ENCODE data around the gene FOXJ3. TPM values are rescaled to one million over a fixed set of nuclear protein-coding genes. Genes with fewer than 3 reads are reported as not detected.
"Not testable (repeated sequence)": the region's sequence is repeated elsewhere in the genome, so short reads cannot be mapped to it uniquely, and the experiment has no call there.

FOXJ3 gene
- total RNA-seq, 1 experiment from 2014 or later, result 27.9 TPM

DNA sequence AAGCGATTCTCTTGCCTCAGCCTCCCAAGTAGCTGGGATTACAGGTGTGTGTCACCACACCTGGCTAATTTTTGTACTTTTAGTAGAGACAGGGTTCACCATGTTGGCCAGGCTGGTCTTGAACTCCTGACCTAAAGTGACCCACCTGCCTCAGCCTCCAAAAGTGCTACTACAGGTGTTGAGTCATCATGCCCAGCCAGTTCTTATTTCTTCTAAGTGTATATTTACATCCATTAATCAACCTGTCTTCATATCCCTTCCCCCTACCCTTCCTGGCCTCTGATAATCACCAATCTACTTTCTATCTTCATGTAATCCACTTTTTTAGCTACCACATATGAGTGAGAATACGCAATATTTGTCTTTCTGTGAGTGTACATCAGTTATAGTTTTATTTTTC lies 128.1 kb downstream of the FOXJ3 start:
- H3K27ac ChIP-seq; H3K9me3 ChIP-seq (replicated peaks); H3K36me3 ChIP-seq; H3K27me3 ChIP-seq (replicated peaks); H3K4me3 ChIP-seq; DNase-seq (ENCODE audit: low read depth in 1 of 2, low spot score in 2 of 2); H3K4me1 ChIP-seq (replicated peaks): not testable (repeated sequence)

DNA sequence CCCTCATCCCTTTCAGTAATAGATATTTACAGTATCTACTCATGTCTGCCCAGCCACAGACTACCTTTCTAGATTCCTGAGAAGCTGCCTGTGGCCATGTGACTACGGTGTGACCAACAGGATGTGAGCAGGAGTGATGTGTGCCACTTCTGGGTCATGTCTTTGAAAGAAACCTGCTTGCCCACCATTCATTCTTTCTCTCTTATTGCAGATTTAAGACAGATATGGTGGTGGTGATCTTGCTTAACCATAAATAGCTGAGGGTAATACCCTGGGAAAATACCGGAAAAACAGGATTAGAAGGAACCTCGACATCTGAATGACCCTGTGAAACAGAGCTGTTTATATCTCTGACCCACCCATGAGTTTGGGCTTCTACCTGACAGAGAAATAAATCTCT lies 128.9 kb downstream of the FOXJ3 start:
- no peak for DNase-seq (ENCODE audit: low read depth in 1 of 2, low spot score in 2 of 2)
- Histone ChIP-seq H3K36me3 (peaks cover 5% of the 10 kb centered on the region), H3K4me1 (replicated peaks) (no peaks in the 10 kb centered on the region), H3K27ac (no peak overlapping the region), H3K27me3 (replicated peaks) (no peaks in the 10 kb centered on the region), H3K4me3 (no peak overlapping the region), H3K9me3 (replicated peaks) (no peaks in the 10 kb centered on the region)

DNA sequence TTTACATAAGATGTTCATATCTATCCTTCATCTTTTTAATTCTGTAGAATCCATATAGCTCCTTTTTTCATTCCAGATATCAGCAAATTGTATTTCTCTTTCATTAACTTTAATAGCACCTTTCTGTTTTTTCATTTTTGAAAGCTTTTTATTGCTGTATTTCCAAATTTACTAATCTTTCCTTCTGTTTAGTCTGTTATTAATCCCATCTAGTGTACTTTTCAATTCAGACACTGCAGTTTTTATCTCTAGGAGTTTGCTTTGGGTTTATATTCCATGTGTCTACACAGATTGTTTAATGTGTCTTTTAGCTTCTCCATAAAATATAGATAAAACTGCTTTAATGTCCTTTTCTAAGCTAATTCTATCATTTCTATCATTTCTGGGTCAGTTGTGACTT lies 133.0 kb downstream of the FOXJ3 start:
- no peak for DNase-seq (ENCODE audit: low read depth in 1 of 2, low spot score in 2 of 2)
- H3K27me3 ChIP-seq (replicated peaks), result no peaks in the 10 kb centered on the region
- peaks cover 21% of the 10 kb centered on the region for H3K36me3 ChIP-seq
- H3K4me1 ChIP-seq (replicated peaks), result no peaks in the 10 kb centered on the region
- H3K4me3 ChIP-seq, result no peak overlapping the region
- H3K9me3 ChIP-seq (replicated peaks), result no peaks in the 10 kb centered on the region
- no peak overlapping the region for H3K27ac ChIP-seq

DNA sequence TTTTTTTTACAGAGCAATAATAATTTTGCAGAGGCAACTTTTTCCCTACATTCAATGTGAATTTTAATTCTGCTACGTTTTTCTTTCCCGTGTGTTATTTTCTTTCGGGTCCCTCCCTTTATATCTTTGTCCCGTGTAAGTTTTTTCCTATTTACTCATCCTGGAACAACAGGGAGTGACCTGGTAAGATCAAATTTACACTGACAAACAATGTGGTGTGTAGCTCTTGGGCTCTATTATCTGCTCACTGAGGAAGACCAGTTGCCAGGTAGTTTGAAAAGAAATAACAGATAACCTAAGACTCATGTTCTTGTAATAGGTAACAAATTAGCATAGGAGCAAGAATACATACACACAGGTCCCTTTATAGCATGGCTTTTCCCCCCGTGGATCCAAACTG lies 136.8 kb downstream of the FOXJ3 start:
- Histone ChIP-seq H3K27me3 (replicated peaks) (no peaks in the 10 kb centered on the region), H3K27ac (no peak overlapping the region), H3K4me3 (no peak overlapping the region), H3K9me3 (replicated peaks) (no peaks in the 10 kb centered on the region), H3K36me3 (peaks cover 52% of the 10 kb centered on the region), H3K4me1 (replicated peaks) (no peaks in the 10 kb centered on the region)
- no peak for DNase-seq (ENCODE audit: low read depth in 1 of 2, low spot score in 2 of 2)

DNA sequence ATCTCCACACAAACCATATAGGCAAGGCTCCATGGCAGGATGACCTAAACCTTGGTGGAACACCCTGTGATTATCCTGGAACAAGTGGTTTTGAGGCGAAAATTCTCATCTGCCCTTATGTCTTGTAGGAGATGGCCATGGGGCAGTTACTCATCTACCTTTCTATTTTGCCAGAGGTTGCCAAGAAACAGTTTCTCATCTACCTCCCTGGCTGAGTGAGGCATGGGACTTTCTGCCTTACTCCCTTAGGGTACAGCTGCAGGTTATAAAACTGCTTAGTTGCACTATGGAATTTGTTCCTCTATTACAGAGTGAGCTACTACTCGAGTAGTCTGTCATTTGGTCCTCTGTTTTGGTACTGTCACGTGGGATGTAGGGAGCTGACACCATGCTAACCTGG lies 139.2 kb downstream of the FOXJ3 start:
- H3K27me3 ChIP-seq (replicated peaks), result no peaks in the 10 kb centered on the region
- no peak for DNase-seq (ENCODE audit: low read depth in 1 of 2, low spot score in 2 of 2)
- peaks cover 60% of the 10 kb centered on the region for H3K36me3 ChIP-seq
- no peak overlapping the region for H3K4me3 ChIP-seq
- H3K4me1 ChIP-seq (replicated peaks), result no peaks in the 10 kb centered on the region
- no peak overlapping the region for H3K27ac ChIP-seq
- H3K9me3 ChIP-seq (replicated peaks), result no peaks in the 10 kb centered on the region

DNA sequence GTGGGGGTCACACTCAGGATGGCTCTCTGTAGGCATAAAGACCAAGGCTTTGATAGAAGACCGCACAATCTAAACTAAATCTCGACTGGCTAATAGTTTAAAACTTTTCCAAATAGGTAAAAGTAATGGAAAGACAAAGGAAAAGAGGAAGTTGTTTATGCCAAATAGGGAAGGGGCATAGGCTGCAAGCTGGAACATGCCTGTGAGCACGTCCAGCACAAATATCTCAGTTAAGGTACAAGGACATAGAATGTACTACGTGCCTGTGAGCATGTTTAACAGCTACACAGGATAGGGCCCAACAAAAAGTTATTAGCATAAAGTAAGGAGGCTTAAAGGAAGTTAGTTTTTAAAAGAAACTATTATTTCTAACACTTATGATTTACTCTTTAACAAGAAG lies 142.9 kb downstream of the FOXJ3 start:
- DNase-seq (ENCODE audit: low read depth in 1 of 2, low spot score in 2 of 2), result no peak
- no peak overlapping the region for H3K4me3 ChIP-seq
- H3K4me1 ChIP-seq (replicated peaks), result no peaks in the 10 kb centered on the region
- peaks cover 78% of the 10 kb centered on the region for H3K36me3 ChIP-seq
- H3K9me3 ChIP-seq (replicated peaks), result no peaks in the 10 kb centered on the region
- no peaks in the 10 kb centered on the region for H3K27me3 ChIP-seq (replicated peaks)
- no peak overlapping the region for H3K27ac ChIP-seq

DNA sequence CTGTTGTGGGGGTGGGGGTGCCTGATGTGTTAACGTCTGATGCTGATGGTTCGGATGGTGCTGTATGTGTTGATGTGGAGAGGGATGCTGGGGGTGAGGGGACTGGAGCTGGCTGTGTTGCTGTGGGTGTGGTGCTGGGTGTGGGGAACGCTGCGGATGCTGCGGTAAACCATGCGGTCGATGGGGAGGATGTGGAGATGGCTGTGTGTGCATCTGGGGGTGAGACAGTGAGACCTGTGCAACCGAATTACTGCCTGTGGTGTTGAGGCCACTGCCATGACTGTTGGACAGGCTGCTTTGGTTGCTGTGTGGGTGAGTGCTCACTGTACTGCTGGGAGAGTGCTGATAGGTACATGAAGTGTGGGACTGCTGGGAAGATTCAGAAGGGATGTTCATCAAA lies 143.7 kb downstream of the FOXJ3 start:
- H3K4me1 ChIP-seq (replicated peaks), result peaks cover 7% of the 10 kb centered on the region
- no peak overlapping the region for H3K4me3 ChIP-seq
- H3K27ac ChIP-seq, result no peak overlapping the region
- no peak for DNase-seq (ENCODE audit: low read depth in 1 of 2, low spot score in 2 of 2)
- H3K9me3 ChIP-seq (replicated peaks), result no peaks in the 10 kb centered on the region
- H3K36me3 ChIP-seq, result peaks cover 73% of the 10 kb centered on the region
- no peaks in the 10 kb centered on the region for H3K27me3 ChIP-seq (replicated peaks)

DNA sequence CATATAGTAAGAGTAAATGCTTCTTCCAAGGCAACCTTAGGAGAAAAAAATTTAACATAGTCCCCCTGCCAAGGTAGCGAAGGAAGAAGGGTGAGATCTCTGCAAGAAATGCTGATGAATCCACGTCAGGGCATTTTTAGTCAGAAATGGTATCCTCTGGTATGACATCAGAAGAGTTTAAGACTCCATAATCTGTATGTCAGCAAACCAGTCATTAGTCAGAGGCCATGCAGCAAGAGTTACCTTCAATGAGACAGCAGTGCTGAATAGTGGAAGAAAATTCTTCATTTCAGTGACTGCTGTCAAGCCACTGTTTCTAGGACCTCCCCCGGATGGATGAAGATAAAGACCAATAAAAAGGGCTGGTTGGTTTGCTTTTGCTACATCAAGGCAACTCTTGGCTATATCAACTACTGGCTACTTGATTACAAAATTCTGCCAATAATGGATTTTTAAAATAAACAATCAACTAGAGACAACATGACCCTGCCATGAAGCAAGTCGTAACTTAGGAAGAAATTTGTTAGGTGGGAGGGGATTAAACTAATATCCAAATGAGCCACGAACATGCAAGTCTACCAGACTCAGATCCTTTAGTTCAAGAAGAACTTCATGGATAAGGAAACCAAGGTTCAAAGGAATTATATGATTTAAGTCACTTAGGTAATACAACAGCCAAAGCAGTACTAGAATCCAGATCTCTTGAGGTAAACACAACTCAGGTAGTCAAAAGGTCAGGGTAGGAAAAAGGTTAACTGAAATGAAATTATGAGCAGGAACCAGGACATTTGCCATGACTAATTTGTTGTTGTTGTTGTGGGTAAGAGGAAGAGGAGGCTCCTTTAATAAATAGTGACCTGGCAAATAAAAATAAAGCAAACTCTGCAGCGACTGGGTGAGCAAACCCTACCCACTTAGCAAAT lies 144.8 kb downstream of the FOXJ3 start:
- H3K27ac ChIP-seq, result no peak overlapping the region
- no peak for DNase-seq (ENCODE audit: low read depth in 1 of 2, low spot score in 2 of 2)

DNA sequence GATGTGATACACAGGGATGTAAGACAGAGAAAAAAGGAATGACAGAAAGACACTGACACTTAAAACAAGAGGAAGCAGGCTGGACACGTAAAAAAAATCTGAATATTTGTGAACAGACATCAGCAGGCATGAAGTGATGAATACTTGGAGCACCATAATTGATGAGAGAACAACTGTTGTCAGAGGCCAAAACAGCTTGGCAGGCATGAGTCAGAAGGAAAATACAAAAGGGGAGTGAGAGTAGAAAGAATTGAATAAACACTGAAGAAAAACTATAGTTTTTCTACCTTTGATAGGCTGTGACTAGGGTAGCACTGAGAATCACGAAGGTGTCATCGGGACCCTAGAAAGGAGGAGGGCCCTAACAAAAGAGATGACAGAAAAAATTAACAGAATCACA lies 148.9 kb downstream of the FOXJ3 start:
- Histone ChIP-seq H3K27me3 (replicated peaks) (no peaks in the 10 kb centered on the region), H3K9me3 (replicated peaks) (no peaks in the 10 kb centered on the region), H3K4me1 (replicated peaks) (peaks cover 14% of the 10 kb centered on the region), H3K4me3 (no peak overlapping the region), H3K27ac (no peak overlapping the region), H3K36me3 (peaks cover 58% of the 10 kb centered on the region)
- peak in 1 of 2 experiments; percentile 40 for DNase-seq (ENCODE audit: low read depth in 1 of 2, low spot score in 2 of 2)

More for the DNA sequence above, 144.8 kb downstream of the FOXJ3 start:
- Histone ChIP-seq H3K9me3 (replicated peaks) (no peaks in the 10 kb centered on the region), H3K36me3 (peaks cover 71% of the 10 kb centered on the region), H3K27me3 (replicated peaks) (no peaks in the 10 kb centered on the region), H3K4me3 (no peak overlapping the region), H3K4me1 (replicated peaks) (peaks cover 14% of the 10 kb centered on the region)

DNA sequence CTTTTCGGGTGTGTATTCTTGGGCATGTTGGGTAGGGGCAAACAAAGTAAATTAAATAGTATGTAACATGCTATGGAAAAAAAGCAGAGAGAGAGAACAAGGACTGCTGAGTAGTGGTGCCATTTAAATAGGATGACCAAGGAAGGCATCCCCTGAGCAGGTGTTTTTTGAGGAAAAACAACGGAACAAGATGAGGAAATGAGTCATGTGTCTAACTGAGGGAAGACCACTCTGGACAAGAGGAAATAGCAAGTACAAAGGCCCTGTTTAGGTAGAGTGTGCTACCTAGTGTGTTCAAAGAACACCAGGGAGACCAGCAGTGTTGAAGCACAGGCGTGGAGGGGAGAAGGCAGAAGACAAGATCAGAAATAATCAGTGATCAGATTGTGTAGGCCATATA lies 150.4 kb downstream of the FOXJ3 start:
- no peaks in the 10 kb centered on the region for H3K9me3 ChIP-seq (replicated peaks)
- no peak overlapping the region for H3K4me3 ChIP-seq
- no peak for DNase-seq (ENCODE audit: low read depth in 1 of 2, low spot score in 2 of 2)
- peaks cover 57% of the 10 kb centered on the region for H3K36me3 ChIP-seq
- no peak overlapping the region for H3K27ac ChIP-seq
- peaks cover 14% of the 10 kb centered on the region for H3K4me1 ChIP-seq (replicated peaks)
- no peaks in the 10 kb centered on the region for H3K27me3 ChIP-seq (replicated peaks)

DNA sequence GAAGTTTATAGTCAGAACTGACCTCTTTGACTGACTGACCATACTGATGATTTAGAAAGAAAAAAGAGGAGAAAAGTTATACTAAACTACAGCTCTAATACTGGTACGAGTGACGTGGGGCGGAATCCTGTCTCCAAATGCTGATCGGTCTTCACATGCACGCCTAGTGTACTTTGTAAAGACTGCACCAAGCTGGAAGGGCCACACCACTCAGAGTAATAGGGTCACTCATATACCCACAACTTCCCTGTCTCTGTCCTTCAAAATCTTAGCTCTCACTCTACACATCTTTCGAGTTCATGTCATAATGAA lies 151.1 kb downstream of the FOXJ3 start:
- Histone ChIP-seq H3K4me1 (replicated peaks) (peaks cover 14% of the 10 kb centered on the region), H3K27ac (no peak overlapping the region), H3K27me3 (replicated peaks) (no peaks in the 10 kb centered on the region), H3K4me3 (no peak overlapping the region), H3K9me3 (replicated peaks) (no peaks in the 10 kb centered on the region), H3K36me3 (peaks cover 53% of the 10 kb centered on the region)
- no peak for DNase-seq (ENCODE audit: low read depth in 1 of 2, low spot score in 2 of 2)

DNA sequence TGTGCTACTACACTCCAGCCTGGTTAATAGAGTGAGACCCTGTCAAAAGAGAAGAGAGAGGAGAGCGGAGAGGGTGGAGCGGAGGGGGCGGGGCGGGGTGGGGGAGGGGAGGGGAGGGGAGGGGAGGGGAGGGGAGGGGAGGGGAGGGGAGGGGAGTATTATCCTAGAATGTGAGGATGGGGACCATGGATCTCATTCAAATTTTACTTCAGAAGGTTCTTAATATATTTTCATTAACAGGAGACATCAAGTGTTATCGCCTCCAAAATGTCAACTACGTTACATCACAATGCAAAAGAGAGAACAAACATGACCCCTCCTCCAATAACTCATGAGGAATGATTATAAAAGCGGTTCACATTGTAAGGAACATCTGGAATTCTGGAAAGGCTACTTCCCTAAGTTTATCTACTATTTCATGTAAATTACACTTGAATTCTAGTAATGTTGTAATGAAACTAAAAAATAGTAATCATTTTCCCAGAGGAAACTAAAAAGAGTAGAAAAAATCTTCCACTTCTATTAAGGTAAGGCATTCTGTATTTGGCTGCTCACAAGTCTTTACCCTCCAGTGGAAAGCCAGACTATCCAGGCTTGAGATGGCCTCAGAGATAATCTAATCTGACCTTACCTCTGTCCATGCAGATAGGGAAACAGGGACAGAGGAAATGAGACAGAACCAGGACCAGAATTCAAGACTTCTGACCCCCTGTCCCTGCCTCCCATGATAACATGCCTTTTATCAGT lies 151.7 kb downstream of the FOXJ3 start:
- no peak for DNase-seq (ENCODE audit: low read depth in 1 of 2, low spot score in 2 of 2)
- no peaks in the 10 kb centered on the region for H3K27me3 ChIP-seq (replicated peaks)
- no peak overlapping the region for H3K4me3 ChIP-seq
- H3K4me1 ChIP-seq (replicated peaks), result peaks cover 14% of the 10 kb centered on the region
- H3K36me3 ChIP-seq, result peaks cover 49% of the 10 kb centered on the region
- no peak overlapping the region for H3K27ac ChIP-seq
- no peaks in the 10 kb centered on the region for H3K9me3 ChIP-seq (replicated peaks)

DNA sequence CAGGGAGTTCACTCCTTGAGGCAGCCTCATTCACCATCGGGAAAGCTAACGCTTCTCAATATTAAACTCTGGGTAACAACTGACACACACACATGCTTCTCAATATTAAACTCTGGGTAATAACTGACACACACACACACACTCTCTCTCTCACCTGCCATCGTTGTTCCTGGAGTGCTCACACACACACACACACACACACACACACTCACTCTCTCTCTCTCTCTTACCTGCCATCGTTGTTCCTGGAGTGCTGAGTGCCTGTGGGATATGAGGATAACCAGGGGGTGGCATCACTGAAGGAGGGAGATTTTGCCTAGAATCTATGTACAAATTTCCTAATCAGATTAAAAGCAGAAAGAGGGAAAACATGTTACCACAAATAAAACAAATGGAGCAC lies 153.3 kb downstream of the FOXJ3 start:
- H3K4me1 ChIP-seq (replicated peaks), result peaks cover 11% of the 10 kb centered on the region
- H3K9me3 ChIP-seq (replicated peaks), result no peaks in the 10 kb centered on the region
- H3K4me3 ChIP-seq, result no peak overlapping the region
- DNase-seq (ENCODE audit: low read depth in 1 of 2, low spot score in 2 of 2), result no peak
- peaks cover 39% of the 10 kb centered on the region for H3K36me3 ChIP-seq
- H3K27me3 ChIP-seq (replicated peaks), result no peaks in the 10 kb centered on the region
- no peak overlapping the region for H3K27ac ChIP-seq

DNA sequence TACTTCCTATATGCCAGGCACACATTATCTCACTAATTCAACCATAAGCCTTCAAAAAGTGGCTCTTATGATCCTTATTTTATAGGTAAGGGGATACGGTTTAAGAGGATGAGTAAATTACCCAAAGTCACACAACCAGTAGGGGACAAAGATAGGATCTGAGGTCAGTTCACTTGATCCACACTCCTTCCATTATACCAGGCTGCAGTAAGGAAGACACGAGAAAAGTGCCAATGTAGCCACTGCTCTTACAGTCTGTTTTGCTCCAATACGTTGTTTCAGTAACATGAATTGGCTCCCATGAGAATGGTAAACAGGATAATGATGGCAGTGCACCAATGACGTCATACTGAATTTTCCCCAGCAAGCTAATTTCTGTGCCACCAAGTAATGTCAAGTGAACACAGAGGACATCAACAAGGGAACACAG lies 155.1 kb downstream of the FOXJ3 start:
- Histone ChIP-seq H3K4me3 (no peak overlapping the region), H3K4me1 (replicated peaks) (no peaks in the 10 kb centered on the region), H3K27ac (no peak overlapping the region), H3K9me3 (replicated peaks) (no peaks in the 10 kb centered on the region), H3K36me3 (peaks cover 31% of the 10 kb centered on the region), H3K27me3 (replicated peaks) (no peaks in the 10 kb centered on the region)
- no peak for DNase-seq (ENCODE audit: low read depth in 1 of 2, low spot score in 2 of 2)
